NB4 (cell line): Measurements from ENCODE around the gene RUFY3.

Source experiments
- DNase-seq: peaks from one replicate; pipeline ENCODE4 v3.0.0; 2010; ENCODE audit warnings: low read depth
- H3K4me3 ChIP-seq: one replicate; pipeline ENCODE4 v1.5.1; 2011; ENCODE audit warnings: mild to moderate bottlenecking, low read depth, low read length, moderate library complexity
- CTCF ChIP-seq: IDR thresholded peaks from one replicate; pipeline ENCODE4 v1.5.1; 2012; ENCODE audit warnings: low read depth, low read length
- MYC ChIP-seq: IDR thresholded peaks from 2 replicates; pipeline ENCODE4 v1.6.1; 2011; ENCODE audit warnings: low read depth, low read length
- POLR2A ChIP-seq: IDR thresholded peaks from 2 replicates; pipeline ENCODE4 v1.6.1; 2011; ENCODE audit warnings: mild to moderate bottlenecking; ENCODE audit not compliant: insufficient read length; ENCODE audit errors: extremely low read depth
- TF ChIP-seq, protein P1 (sequence below): IDR thresholded peaks from 2 replicates; pipeline ENCODE4 v1.6.1; 2011; ENCODE audit warnings: low read depth, low read length

The RUFY3 gene, protein sequence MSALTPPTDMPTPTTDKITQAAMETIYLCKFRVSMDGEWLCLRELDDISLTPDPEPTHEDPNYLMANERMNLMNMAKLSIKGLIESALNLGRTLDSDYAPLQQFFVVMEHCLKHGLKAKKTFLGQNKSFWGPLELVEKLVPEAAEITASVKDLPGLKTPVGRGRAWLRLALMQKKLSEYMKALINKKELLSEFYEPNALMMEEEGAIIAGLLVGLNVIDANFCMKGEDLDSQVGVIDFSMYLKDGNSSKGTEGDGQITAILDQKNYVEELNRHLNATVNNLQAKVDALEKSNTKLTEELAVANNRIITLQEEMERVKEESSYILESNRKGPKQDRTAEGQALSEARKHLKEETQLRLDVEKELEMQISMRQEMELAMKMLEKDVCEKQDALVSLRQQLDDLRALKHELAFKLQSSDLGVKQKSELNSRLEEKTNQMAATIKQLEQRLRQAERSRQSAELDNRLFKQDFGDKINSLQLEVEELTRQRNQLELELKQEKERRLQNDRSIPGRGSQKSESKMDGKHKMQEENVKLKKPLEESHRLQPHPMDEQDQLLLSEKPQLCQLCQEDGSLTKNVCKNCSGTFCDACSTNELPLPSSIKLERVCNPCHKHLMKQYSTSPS

DNA sequence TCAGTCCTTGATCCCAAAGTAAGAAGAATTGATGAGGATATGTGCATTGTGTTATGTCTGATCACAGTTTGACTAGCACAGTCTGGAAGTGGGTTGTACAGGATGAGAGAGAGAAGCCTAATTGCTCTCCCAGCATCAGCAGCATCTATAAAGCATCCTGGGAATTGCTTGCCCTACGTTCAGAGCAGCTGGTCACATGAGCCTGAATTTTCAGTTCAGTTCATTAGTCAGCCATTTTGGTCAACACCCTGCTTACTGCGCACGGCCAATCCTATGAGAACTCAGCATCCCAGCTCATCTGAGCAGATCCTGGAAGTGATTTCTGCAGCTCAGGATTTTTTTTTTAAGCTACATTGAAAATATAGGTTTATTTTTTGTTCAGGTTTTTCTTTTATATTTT is at the start of gene RUFY3:
Gene RUFY3, plus strand, starts transcription at position 218 of the 400 bp plus-strand sequence. CDS start 610 bp downstream, outside the sequence.
- no peak within 1 kb of the TSS for H3K4me3 ChIP-seq
- no peak for TF ChIP-seq CTCF
- DNase-seq: no peak

GRCh38 chr4:70674191-70674590 is 47.6 kb upstream of the RUFY3 start:
- TF ChIP-seq CTCF: no peak
- TF ChIP-seq POLR2A: no peak
- no peak for TF ChIP-seq MYC
- TF ChIP-seq, protein P1, sequence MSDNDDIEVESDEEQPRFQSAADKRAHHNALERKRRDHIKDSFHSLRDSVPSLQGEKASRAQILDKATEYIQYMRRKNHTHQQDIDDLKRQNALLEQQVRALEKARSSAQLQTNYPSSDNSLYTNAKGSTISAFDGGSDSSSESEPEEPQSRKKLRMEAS: no peak
- no peak for DNase-seq
- H3K4me3 ChIP-seq: no peak overlapping the region

- no peak overlapping the region for H3K4me3 ChIP-seq
- TF ChIP-seq, protein P1: no peak
- no peak for TF ChIP-seq POLR2A
- TF ChIP-seq MYC: no peak
- no peak for TF ChIP-seq CTCF
- no peak for DNase-seq
These were observed 47.0 kb upstream of the RUFY3 start for GRCh38 chr4:70674731-70675130.

GRCh38 chr4:70676554-70677090 is 45.1 kb upstream of the RUFY3 start:
- no peak for DNase-seq
- H3K4me3 ChIP-seq: no peak overlapping the region
- no peak for TF ChIP-seq CTCF
- no peak for TF ChIP-seq POLR2A
- no peak for TF ChIP-seq MYC
- TF ChIP-seq, protein P1: no peak

GRCh38 chr4:70678383-70678999 is 43.3 kb upstream of the RUFY3 start:
- no peak for TF ChIP-seq MYC
- no peak for TF ChIP-seq CTCF
- TF ChIP-seq POLR2A: no peak
- TF ChIP-seq, protein P1: no peak
- DNase-seq: no peak
- no peak overlapping the region for H3K4me3 ChIP-seq
